MM.1S (cell line): ENCODE results near the gene IFNL2.

ENCODE experiments used
- EZH2 ChIP-seq: fragments of 300-600 bp; sonication (generic); optimal IDR thresholded peaks from 2 replicates; pipeline ENCODE3; 2017; ENCODE audit warnings: low read depth, mild to moderate bottlenecking, antibody characterized with exemption, low read length, mixed read lengths
- EZH2phosphoT487 ChIP-seq: fragments of 300-600 bp; sonication (generic); IDR thresholded peaks from 2 replicates; pipeline ENCODE4 v1.6.1; 2018; ENCODE audit warnings: antibody characterized with exemption, low read length
- TF ChIP-seq, protein P1 (sequence below): fragments of 300-600 bp; sonication (generic); IDR thresholded peaks from 2 replicates; pipeline ENCODE4 v1.5.1; 2016; ENCODE audit warnings: antibody characterized with exemption, low read length, mixed read lengths

DNA sequence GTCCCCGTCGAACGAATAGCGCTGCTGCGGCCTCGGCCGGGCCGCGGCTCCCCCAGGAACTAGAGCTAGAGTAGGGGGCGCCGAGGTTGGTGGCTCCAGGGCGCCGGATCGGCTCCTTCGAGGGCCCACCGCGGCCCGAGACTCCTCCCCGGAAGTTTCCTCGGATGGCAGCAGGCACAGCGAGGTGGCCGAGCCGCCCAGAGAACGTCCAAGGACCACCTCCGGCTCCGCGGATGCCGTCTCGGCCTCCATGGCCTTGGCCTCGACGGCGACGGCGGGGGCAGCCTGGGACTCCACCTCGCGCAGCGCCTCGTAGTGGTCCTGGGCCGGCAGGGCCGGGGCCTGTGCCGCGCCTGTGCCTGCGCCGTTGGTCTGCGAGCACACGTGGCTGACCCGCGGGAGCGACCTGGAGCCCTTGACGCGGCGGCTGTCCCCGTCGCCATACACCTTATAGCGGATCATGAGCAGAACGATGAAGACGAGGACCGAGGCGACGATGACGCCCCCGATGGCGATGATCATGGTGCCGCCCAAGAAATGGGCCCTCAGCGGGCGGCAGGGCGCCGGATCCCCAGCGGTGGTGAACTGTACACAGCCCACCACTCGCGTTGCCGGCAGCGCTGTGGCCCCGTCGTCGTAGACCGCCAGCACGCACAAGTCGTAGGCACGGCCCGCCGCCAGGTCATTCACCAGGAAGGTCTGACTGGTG, 39.8 kb downstream of the IFNL2 start:
- TF ChIP-seq, protein P1, sequence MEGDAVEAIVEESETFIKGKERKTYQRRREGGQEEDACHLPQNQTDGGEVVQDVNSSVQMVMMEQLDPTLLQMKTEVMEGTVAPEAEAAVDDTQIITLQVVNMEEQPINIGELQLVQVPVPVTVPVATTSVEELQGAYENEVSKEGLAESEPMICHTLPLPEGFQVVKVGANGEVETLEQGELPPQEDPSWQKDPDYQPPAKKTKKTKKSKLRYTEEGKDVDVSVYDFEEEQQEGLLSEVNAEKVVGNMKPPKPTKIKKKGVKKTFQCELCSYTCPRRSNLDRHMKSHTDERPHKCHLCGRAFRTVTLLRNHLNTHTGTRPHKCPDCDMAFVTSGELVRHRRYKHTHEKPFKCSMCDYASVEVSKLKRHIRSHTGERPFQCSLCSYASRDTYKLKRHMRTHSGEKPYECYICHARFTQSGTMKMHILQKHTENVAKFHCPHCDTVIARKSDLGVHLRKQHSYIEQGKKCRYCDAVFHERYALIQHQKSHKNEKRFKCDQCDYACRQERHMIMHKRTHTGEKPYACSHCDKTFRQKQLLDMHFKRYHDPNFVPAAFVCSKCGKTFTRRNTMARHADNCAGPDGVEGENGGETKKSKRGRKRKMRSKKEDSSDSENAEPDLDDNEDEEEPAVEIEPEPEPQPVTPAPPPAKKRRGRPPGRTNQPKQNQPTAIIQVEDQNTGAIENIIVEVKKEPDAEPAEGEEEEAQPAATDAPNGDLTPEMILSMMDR = no peak
- TF ChIP-seq EZH2 (no peak), EZH2phosphoT487 (no peak)
